ENCODE data around the gene EHMT1.
"Not testable (repeated sequence)": the region's sequence is repeated elsewhere in the genome, so short reads cannot be mapped to it uniquely, and the experiment has no call there.

The EHMT1 gene

GRCh38 chr9:137885121-137885520 is 266.3 kb downstream of the EHMT1 start:
- not testable (repeated sequence) for H3K27me3 ChIP-seq (ENCODE audit: control insufficient read depth, insufficient read depth, low read length); H3K4me1 ChIP-seq (ENCODE audit: control insufficient read depth, insufficient read depth, low read length); H3K4me3 ChIP-seq (ENCODE audit: low read depth, low read length); H3K9ac ChIP-seq (ENCODE audit: low read depth, low read length); H3K9me3 ChIP-seq (ENCODE audit: control insufficient read depth, insufficient read depth, low read length)
- peaks cover 16% of the 10 kb centered on the region for H3K36me3 ChIP-seq (ENCODE audit: control insufficient read depth, insufficient read depth, low read length)

Measured in iPS-15b (cell line).